HG03571 (cell line): ENCODE data around the gene WDR19.

Experiments
- ATAC-seq: cut with Tn5 transposase; IDR thresholded peaks from one replicate; pipeline ENCODE4 v1.9.1; 2021; ENCODE audit not compliant: unreplicated experiment

Gene WDR19

DNA sequence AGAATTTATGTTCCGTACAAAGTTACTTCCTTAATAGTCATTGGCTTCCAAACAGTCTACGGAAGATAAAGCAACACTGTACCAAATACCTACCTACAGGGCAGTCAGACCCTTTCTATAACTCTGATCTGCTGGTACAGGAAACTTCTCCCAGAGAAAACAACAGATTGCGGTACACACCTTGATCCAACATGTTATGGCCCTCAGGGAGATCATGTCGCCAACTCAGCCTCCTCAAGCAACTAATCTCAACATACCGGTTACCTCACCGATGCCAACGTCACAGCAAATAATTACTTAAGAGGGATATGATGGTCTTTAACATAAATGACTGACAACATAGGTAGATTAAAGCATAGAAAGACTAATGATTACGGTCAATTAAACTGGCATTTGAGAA is 113.5 kb downstream of the WDR19 start:
- no peak for ATAC-seq

DNA sequence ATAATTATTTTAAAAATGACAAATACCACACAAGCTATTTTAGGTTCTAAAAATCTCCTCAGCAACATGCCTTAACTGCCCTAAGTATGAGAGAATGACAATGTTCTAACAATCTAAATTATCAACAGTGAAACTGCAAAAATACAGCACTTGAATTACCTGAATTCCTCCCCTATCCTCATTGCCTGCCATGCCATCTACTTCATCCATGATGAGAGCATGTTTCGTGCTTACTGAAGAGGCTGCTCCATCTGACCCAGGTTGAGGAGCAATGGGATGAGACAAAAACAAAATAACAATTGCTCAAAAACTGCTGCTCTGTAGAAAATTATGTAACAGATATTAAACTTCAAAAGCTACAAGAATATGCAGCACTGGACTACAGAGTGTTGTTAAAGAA is 120.6 kb downstream of the WDR19 start:
- no peak for ATAC-seq

GRCh38 chr4:39303871-39304270 is 121.5 kb downstream of the WDR19 start:
- no peak for ATAC-seq

DNA sequence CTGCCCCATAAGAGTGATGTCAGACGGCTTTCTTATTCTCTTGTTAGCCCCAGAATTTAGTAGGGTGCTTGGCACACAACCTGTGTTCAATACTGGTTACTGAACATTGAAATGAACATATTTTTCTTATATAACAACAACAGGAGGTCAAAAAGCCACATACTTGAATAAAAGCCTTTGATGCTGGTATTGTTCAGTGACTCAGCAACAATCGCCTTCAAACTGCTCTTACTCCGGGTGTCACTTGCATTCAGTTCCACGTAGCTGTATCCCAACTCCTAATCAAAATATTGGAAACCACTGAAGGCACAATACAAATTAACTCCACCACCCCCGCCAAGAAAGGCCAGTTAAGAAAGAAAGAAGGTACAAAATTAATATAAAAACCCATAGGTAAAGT is 122.3 kb downstream of the WDR19 start:
- ATAC-seq, result no peak

GRCh38 chr4:39305912-39306677 is 123.8 kb downstream of the WDR19 start:
- ATAC-seq, result no peak

- ATAC-seq, result no peak
Measured at GRCh38 chr4:39308611-39309010, 126.3 kb downstream of the WDR19 start.

- no peak for ATAC-seq
Measured at GRCh38 chr4:39312816-39313215, 130.5 kb downstream of the WDR19 start.

DNA sequence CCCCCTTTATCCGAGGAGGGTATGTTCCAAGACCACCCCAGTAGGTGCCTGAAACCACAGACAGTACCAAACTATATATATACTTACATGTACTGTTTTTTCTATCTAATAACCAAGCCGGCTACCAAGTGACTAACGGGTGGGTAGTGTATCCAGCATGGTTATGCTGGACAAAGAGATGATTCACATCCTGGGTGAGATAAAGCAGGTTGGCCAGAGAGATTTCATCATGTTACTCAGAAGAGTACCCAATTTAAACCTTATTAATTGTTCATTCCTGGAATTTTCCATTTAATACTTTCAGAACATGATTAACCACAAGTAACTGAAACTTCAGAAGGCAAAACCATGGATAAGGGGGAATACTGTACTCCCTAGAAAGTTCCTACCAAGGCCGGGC is 137.3 kb downstream of the WDR19 start:
- no peak for ATAC-seq

GRCh38 chr4:39320381-39321115 is 138.2 kb downstream of the WDR19 start:
- no peak for ATAC-seq

DNA sequence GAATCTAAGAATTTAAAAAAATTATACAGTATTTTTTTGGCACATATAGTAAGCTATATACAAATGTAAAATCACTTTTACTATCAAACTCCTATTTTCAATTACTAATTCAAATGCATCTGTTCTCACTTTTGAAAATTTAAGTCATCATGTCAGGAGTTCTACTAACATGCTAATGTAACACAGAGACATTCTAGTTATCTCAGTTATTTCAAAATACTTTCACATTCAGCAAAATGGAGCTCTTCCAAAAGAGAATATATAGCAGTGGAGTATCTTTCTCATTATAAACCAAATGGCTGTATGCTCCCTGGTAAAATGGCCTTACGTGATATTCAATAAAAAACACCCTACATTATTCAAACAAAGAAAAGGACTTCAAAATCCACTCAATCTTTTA is 141.5 kb downstream of the WDR19 start:
- ATAC-seq, result no peak

DNA sequence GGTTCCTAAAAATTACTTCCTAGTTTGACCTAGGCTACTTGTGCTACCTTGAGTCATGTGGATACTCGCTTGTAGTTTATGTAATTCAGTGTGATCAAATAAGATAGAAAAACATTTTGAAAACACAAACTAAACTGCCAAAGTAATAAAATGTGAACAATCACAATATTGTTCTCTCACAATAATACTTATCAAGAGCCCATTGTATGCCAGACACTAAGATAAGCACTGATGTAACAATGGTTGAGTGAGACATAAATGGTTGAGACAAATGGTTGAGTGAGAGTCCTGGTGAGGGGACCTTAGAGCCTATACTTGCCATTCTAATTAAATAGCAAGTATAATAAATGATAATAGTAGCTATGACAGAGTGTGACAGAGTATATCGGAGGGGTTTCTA is 142.1 kb downstream of the WDR19 start:
- no peak for ATAC-seq

DNA sequence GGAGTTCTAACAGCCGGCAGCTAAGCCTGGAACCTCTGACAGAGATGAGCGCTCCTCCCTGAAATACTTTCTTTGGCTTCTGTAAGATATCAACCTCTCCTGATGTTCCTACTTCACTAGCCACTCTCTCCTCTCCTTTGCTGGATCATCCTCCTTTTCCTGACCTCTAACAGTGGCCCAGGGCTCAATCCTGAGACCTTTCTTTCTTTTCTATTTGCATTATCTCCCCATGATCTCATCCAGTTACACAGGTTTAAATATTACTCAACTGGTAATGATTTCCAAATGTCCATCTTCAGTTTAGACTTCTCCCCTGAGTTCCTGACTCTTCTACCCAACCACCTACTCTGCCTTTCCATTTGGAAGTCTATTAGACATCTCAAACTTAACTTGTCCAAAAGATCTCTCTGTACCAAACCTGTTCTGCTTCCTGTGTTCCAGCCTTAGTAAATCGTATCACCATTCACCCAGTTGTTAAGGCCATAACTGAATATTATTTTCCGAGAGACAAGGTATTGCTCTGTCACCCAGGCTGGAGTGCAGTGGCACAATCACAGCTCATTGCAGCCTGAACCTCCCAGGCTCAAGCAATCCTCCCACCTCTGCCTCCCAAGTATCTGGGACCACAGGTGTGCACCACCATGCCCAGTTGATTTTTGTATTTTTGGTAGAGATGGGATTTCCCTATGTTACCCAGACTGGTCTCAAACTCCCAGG is 142.7 kb downstream of the WDR19 start:
- no peak for ATAC-seq

GRCh38 chr4:39326468-39326977 is 144.2 kb downstream of the WDR19 start:
- no peak for ATAC-seq

DNA sequence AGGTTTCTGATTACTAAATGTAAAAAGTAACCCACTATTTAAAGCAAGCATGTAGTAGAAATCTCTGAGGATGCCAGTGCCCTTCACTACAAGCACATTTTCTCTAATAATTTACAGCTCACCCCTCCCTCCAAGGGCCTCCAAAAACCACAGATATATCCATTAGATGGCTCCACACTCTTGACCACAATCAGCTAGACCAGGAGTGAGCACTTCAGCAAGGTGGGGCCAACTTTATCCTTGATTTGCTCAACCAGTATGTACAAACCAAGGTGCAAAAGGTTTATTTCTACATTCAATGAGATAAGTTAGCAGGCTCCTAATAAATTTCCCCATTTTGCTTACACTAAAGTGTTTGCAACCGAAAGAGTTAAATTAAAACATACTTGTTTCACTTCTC is 148.0 kb downstream of the WDR19 start:
- no peak for ATAC-seq

DNA sequence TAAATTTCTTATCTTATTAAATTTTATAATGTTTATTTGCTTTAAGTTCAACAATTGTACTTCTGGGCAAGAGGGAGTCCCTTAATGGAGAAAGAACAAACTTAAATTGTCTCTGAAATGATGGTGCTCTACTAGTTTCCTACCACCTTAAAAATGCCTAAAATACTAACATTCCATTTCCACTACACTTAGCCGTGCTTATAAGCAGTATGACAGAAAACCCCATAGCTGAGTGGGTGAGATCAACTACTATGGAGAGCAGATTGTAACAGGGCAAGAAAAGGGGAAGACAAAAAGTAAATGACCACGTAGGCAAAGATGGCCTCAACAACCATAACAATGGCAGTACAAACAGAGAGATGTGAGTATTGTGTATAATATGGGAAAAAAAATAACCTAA is 148.9 kb downstream of the WDR19 start:
- ATAC-seq, result no peak
